KMS-11 (cell line): ENCODE measurements around the gene C2orf74.

ENCODE experiments used
- H2AFZ ChIP-seq: fragments of 200-600 bp; sonication (generic); 2 replicates; pipeline ENCODE4 v1.6.1; 2016; ENCODE audit warnings: antibody characterized with exemption, mixed run types, low read depth
- H3K27ac ChIP-seq: fragments of 200-600 bp; sonication (generic); 2 replicates; pipeline ENCODE4 v1.6.1; 2016; ENCODE audit warnings: mild to moderate bottlenecking, mixed run types
- H3K27me3 ChIP-seq: fragments of 200-600 bp; sonication (generic); 2 replicates; pipeline ENCODE4 v1.6.1; 2017; ENCODE audit warnings: mild to moderate bottlenecking, low read depth, mixed run types, moderate library complexity; ENCODE audit not compliant: insufficient read depth
- H3K36me3 ChIP-seq: fragments of 200-600 bp; sonication (generic); 2 replicates; pipeline ENCODE4 v1.6.1; 2017; ENCODE audit warnings: mild to moderate bottlenecking, mixed run types; ENCODE audit not compliant: insufficient read depth
- H3K4me1 ChIP-seq: fragments of 200-600 bp; sonication (generic); 2 replicates; pipeline ENCODE4 v1.6.1; 2016; ENCODE audit warnings: mild to moderate bottlenecking, low read depth, mixed run types; ENCODE audit not compliant: poor library complexity, severe bottlenecking
- H3K4me2 ChIP-seq: fragments of 200-600 bp; sonication (generic); 2 replicates; pipeline ENCODE4 v1.7.0; 2016; ENCODE audit warnings: mild to moderate bottlenecking, mixed run types
- H3K4me3 ChIP-seq: fragments of 200-600 bp; sonication (generic); IDR thresholded peaks from 2 replicates; pipeline ENCODE4 v1.6.1; 2017; ENCODE audit warnings: low read depth, low read length, mixed read lengths; ENCODE audit not compliant: insufficient read depth
- H3K79me2 ChIP-seq: fragments of 200-600 bp; sonication (generic); 2 replicates; pipeline ENCODE4 v1.6.1; 2016; ENCODE audit warnings: low read depth, mixed run types; ENCODE audit not compliant: insufficient read depth
- H3K9ac ChIP-seq: fragments of 200-600 bp; sonication (generic); 2 replicates; pipeline ENCODE4 v1.6.1; 2016; ENCODE audit warnings: mild to moderate bottlenecking, mixed run types
- H4K20me1 ChIP-seq: fragments of 200-600 bp; sonication (generic); 2 replicates; pipeline ENCODE4 v1.6.1; 2016; ENCODE audit warnings: mild to moderate bottlenecking, mixed run types; ENCODE audit not compliant: insufficient read depth
- CTCF ChIP-seq: fragments of 200-600 bp; sonication (generic); conservative IDR thresholded peaks from 2 replicates; pipeline ENCODE4 v1.6.1; 2017; ENCODE audit warnings: low read depth, mild to moderate bottlenecking, antibody characterized with exemption, low read length, moderate library complexity, mixed read lengths

The C2orf74 gene

GRCh38 chr2:61149074-61149473, 12.9 kb upstream of the C2orf74 start:
- no peak overlapping the region for H3K4me3 ChIP-seq
- TF ChIP-seq CTCF: no peak
- H4K20me1 ChIP-seq: no peaks in the 10 kb centered on the region
- H3K36me3 ChIP-seq: no peaks in the 10 kb centered on the region
- no peak overlapping the region for H3K4me2 ChIP-seq
- H3K27me3 ChIP-seq: no peaks in the 10 kb centered on the region
- H3K27ac ChIP-seq: no peak overlapping the region
- H3K4me1 ChIP-seq: no peaks in the 10 kb centered on the region
- H3K9ac ChIP-seq: no peak overlapping the region
- H3K79me2 ChIP-seq: no peaks in the 10 kb centered on the region
- H2AFZ ChIP-seq: no peak overlapping the region

- Histone ChIP-seq H3K27me3 (no peaks in the 10 kb centered on the region), H3K4me2 (no peak overlapping the region), H3K4me3 (no peak overlapping the region), H3K36me3 (no peaks in the 10 kb centered on the region), H3K9ac (no peak overlapping the region), H3K4me1 (no peaks in the 10 kb centered on the region), H2AFZ (no peak overlapping the region), H4K20me1 (no peaks in the 10 kb centered on the region), H3K27ac (no peak overlapping the region), H3K79me2 (no peaks in the 10 kb centered on the region)
- no peak for TF ChIP-seq CTCF
Observed at GRCh38 chr2:61151436-61151835, 10.6 kb upstream of the C2orf74 start.

GRCh38 chr2:61157371-61158003, 4.5 kb upstream of the C2orf74 start:
- H3K4me1 ChIP-seq: peaks cover 7% of the 10 kb centered on the region

GRCh38 chr2:61158356-61158955, 3.5 kb upstream of the C2orf74 start:
- no peak overlapping the region for H3K4me2 ChIP-seq
- H3K79me2 ChIP-seq: no peaks in the 10 kb centered on the region
- no peak overlapping the region for H2AFZ ChIP-seq
- H3K27me3 ChIP-seq: no peaks in the 10 kb centered on the region
- peaks cover 15% of the 10 kb centered on the region for H3K4me1 ChIP-seq
- no peak overlapping the region for H3K27ac ChIP-seq
- no peaks in the 10 kb centered on the region for H4K20me1 ChIP-seq
- H3K4me3 ChIP-seq: no peak overlapping the region
- no peak for TF ChIP-seq CTCF
- H3K9ac ChIP-seq: no peak overlapping the region
- H3K36me3 ChIP-seq: no peaks in the 10 kb centered on the region

More at GRCh38 chr2:61157371-61158003, 4.5 kb upstream of the C2orf74 start:
- Histone ChIP-seq H3K9ac (no peak overlapping the region), H2AFZ (no peak overlapping the region), H3K4me2 (no peak overlapping the region), H3K4me3 (no peak overlapping the region), H4K20me1 (no peaks in the 10 kb centered on the region), H3K27ac (no peak overlapping the region), H3K27me3 (no peaks in the 10 kb centered on the region), H3K36me3 (no peaks in the 10 kb centered on the region), H3K79me2 (no peaks in the 10 kb centered on the region)
- no peak for TF ChIP-seq CTCF
